ENCODE data around the gene MAP3K4.

The MAP3K4 gene

GRCh38 chr6:161048641-161049040, 57.1 kb downstream of the MAP3K4 start:
- no peak for DNase-seq

DNA sequence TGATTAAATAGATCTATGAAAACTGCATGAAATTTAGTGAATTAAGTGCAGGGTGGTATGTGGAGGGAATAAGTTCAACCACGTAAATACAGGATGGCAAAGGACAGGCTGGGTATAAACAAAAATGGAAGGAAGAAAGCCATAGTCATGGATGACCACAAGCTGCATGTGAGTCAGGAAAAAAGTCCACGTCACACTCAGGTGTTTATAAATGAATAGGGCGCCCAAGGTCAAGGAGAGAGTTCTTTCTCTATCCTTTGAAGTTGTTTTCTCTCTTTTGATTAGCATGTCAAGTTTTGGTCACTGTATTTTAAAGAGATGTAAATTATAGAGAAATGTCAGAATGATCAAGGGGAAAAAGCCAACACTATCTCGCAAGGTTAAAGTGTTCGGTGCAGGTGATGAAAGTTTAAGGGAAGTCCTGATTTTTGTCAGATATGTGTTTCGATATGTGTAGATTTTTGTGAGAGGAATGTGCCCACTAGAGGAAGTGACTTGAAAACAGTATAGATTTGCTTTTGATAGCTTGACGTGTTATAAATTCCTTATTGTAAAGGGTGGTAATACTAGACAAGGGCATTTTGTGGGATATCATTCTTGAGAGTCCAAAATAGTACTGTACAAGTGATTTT, 58.7 kb downstream of the MAP3K4 start:
- no peak for DNase-seq

DNA sequence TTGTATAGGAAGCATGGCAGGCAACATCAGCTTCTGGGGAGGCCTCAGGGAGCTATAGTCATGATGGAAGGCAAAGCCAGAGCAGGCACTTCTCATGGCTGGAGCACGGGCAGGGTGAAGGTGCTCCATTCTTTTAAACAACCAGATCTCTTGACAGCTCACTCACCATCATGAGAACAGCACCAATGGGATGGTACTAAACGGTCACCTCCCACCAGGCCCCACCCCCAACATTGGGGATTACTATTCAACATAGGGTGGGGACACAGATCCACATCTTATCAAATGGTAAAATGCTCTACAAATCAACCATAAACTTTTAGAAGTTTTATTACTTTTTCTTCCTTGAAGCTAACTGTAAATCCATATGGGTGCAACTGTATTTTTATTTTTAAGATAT, 61.5 kb downstream of the MAP3K4 start:
- DNase-seq, result no peak

DNA sequence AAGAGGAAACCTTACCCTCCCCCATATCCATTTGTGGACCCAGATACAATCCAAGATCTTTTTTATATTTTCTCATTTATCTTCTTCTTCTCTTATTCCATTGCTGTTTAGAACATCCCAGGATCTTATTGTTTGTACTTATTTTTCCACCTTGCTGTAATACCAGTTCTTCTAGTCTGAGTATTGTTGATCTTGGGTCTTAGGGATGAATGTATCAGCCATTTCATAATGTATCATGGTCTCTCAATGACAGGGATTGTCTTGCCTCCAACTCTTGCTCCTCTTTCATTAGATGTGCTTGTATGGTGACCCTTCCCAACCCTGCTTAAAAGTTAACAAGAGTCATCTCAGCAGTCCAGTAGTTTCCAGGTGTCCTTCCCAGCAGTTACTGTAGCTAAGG, 63.3 kb downstream of the MAP3K4 start:
- DNase-seq, result no peak

DNA sequence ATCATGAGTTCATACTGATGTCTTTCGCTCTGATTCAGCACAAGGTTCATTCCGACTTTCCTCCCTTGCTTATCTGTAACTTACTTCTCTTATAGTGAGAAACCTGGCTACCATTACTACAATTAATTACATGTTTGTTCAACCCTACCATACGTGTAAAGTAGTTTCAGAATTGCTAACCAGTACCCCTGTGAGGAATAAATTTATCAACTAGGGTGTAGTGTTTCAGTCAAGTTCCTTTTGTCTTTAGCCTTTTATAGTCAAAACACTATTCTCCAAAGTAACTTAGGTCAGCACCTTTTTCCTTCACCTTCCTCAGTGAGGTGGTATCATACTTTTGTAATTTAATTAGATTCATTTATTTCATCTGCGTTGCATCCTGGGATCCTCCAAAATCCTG, 64.9 kb downstream of the MAP3K4 start:
- no peak for DNase-seq

- no peak for DNase-seq
These were observed 65.8 kb downstream of the MAP3K4 start for GRCh38 chr6:161057103-161058091.

DNA sequence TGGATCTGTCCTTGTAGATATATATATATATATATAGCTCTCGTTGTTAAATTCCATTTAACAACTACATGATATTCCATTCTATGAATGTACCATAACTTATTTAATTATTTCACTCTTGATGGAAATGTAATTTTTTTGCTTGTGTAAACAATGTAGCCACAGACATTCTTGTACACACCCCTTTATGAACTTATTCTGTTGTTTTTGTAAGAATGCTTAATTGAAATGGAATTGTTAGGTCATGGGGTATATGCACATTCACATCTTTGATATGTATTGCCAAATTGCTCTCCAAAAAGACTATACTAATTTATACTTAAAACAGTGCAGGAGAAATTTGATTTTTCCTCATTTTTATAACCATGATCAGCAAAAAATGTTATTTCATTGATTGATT, 67.2 kb downstream of the MAP3K4 start:
- no peak for DNase-seq

- no peak for DNase-seq
These were observed 70.0 kb downstream of the MAP3K4 start for GRCh38 chr6:161061576-161061975.

DNA sequence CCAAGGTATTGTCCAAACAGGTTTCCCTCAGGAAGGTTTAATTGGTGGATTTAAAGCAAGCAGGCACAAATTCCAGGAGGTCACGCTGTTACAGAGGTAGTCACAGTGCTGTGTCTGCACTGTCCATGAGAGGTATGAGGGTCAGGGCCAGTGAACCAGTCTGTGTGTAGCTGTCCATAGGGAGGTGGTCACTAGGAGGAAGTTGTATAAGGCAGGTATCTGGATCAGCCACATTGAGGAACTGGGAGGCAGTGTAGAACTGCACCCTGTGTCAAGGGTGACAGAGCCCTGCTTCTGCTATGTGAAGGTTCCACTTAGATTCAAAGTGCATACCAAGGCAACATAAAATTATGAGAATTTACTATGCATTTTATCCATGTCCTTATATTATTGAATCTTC, 73.3 kb downstream of the MAP3K4 start:
- DNase-seq, result no peak

DNA sequence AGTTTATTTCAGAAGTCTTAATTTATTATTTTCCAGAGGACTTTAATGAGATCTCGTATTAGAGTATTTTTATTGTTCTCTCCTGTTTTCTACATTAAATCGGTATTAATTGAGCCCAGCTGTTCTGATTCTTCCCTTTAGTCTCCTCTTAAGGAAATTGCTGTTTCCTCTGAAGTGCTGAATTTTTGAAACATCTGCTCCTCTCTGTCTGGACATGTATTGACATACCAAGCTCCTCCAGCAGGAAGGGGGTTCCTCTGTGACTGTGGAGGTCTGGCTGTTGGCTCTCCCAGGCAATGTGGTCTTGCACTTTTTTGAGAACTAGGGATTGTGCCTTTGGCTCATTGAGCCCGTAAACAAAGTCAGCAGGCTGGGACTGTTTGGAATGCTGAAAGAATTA, 74.9 kb downstream of the MAP3K4 start:
- DNase-seq, result no peak

GRCh38 chr6:161067749-161068148, 76.2 kb downstream of the MAP3K4 start:
- no peak for DNase-seq

DNA sequence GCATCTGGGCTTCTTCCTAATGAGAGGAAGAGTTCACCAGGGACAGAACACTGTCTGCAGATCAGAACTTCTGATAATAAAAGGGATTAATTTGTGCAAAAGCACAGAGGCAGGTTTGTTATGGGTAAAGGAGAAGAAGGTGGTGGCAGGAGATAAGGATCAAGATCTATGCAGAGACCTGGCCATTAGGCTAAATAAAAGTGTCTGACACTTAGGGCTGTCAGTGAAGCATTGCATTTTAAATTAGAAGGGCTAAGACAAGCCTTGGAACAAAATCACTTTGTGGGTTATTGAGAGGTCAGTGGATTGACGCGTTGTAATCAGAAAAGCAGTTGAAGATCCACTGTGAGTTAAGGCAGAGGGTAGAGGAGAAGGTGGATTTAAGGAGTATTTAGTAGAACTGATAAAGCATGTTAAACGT, 76.8 kb downstream of the MAP3K4 start:
- no peak for DNase-seq

DNA sequence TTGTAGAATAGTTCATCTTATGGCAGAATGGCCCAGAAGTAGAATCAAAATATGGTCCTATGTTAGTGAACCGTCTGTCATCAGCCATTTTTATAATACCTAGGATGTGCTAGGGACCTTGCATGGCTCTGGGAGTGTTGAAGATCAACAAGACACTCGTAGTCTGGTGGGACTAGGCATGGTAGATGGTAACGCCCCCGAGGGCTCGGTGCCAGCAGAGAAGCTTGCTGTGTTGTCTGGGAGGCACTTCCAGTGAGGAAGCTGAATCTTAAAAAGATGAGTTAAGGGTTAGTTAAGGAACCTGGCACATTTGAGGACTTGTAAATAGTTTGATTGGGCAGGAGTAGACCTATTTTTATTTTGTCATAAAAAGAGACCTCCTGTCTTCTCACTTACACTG, 82.4 kb downstream of the MAP3K4 start:
- no peak for DNase-seq

DNA sequence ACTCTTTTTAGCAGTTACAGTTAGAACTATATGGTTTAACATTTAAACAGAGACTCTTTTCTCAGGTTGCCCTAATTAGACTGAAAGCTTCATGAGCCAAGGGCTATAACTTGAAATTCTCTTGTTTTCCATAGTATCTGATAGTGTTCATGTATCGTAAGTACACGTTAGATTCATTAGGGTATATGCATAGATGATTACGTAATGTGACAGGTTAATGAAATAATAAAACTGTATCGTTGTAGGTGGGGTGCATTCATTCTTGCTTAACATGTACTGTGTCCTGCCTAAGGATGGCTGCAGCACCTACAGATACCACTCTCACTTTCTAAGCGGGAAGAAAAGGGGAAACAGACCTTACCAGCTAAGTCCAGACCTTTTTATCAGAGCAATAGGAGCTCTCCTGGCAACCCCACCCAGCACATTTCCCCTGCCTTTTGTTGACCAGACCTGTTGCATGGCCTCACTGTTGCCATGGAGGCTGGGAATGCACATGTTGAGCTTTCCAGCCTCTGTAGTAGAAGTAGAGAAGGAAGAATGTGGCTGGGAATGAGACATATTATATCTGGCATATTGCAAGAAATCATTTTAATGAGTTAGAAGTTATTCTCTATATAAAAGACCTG, 83.0 kb downstream of the MAP3K4 start:
- DNase-seq, result no peak

DNA sequence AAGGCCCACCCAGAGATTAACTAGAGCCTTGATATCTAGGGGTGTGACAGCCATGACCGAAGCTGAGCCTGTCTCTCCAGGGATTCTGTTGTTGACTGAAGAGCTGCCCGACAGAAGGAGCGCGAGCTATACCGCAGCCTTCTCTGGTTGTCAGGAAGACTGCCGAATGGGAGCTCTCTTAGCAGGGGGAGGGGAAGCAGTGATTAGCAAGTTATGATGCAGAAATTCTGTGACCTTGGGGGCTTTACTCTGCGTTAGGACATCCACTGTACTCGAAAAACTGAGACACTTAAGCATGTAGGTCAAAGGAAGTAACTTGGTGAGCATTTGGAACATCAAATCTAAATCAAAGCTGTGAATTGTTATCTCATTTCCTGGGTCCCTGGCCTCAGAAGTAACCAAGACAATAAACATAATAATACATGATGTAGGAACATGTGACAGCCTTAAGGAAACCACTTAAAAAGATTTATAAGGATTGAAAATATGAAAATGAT, 84.7 kb downstream of the MAP3K4 start:
- DNase-seq, result no peak

- DNase-seq, result peak; percentile 7
These were observed 88.1 kb downstream of the MAP3K4 start for GRCh38 chr6:161079566-161080262.

- no peak for DNase-seq
These were observed 88.8 kb downstream of the MAP3K4 start for GRCh38 chr6:161080263-161080970.

DNA sequence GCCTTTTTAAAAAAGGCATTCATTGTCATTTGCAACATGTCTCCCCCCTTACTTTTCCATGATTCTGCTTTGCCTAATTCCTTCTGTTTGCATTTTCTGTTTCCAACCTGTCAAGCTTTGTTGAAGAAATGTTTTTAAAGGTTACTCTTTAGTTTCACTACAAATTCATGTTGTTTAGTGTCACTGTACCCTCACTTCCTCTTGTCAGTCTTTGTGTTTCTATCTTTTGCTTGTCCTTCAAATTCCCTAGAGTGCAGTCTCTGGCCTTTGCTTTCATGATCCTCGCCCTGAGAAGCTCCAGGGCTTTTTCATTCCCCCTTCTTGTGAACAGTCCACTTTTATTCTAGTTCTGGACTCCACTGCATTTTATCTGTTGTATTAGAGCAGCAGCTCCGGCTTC, 90.6 kb downstream of the MAP3K4 start:
- DNase-seq, result no peak

GRCh38 chr6:161085246-161085645, 93.7 kb downstream of the MAP3K4 start:
- no peak for DNase-seq

DNA sequence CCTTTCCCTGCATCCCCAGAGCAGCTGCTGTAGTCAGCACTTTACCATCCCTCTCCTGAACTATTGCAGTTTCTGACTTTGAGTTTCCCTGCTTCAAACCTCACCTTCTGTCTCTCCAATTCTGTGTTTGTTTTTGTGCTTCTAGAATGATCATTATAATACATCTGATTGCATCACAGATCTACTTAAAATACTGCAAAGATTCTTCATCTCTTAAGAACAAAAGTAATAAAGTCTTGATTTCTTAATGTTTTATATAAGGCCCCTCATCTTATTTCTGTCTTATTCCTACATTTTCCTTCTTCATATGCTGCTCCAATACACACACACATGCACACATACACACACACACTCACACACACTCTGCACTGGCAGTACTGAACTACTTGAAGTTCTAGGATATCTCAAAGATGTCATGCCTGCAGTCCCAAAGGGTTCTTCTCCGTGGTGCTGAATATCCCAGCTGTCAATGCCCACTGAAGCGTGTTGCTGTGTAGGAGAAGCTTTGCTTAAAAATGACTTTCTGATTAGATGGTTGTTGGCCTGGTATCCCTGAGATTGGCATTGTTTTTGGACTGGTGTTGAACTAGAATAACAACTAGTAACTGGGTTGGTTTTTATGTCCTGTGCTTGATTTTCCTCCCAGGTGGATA, 97.2 kb downstream of the MAP3K4 start:
- DNase-seq, result no peak

- no peak for DNase-seq
These were observed 99.6 kb downstream of the MAP3K4 start for GRCh38 chr6:161091151-161091550.
